OCI-LY7 (cell line): ENCODE data around the gene ARID5A. TPM values are rescaled to one million over a fixed set of nuclear protein-coding genes. Genes with fewer than 3 reads are reported as not detected.

ENCODE experiments used
- BruUV-seq: library from RNA; stranded (reverse); fragments of 400-500 nt; replicated peaks from 2 replicates; lab custom pipeline; 2021; lab: Mats Ljungman, UMichigan
- CTCF ChIA-PET: fragments of 300-600 bp; sonication (Branson Sonifier 250); formaldehyde crosslinking; loops from one replicate; lab custom pipeline; 2022; ENCODE audit warnings: antibody characterized with exemption; ENCODE audit not compliant: unreplicated experiment; lab: Charles Lee
- POLR2A ChIA-PET: fragments of 300-600 bp; sonication (Branson Sonifier 250); formaldehyde crosslinking; loops from one replicate; lab custom pipeline; 2022; ENCODE audit warnings: antibody characterized with exemption; lab: Charles Lee
- DNase-seq: peaks from one replicate; pipeline ENCODE4 v3.0.0-alpha.2; 2015; ENCODE audit warnings: low spot score
- H2AFZ ChIP-seq: fragments of 200-600 bp; sonication (generic), shearing (Covaris generic); 2 replicates; pipeline ENCODE4 v1.6.1; 2014; ENCODE audit warnings: mild to moderate bottlenecking, antibody characterized with exemption, low read length, moderate library complexity
- H3K27ac ChIP-seq: fragments of 200-600 bp; sonication (generic); 2 replicates; pipeline ENCODE4 v1.5.1; 2014; ENCODE audit warnings: mixed run types, low read depth, mild to moderate bottlenecking, moderate library complexity, low read length, inconsistent platforms; ENCODE audit not compliant: poor library complexity, severe bottlenecking
- H3K36me3 ChIP-seq: fragments of 200-600 bp; sonication (generic); 2 replicates; pipeline ENCODE4 v1.6.1; 2014; ENCODE audit warnings: mild to moderate bottlenecking, antibody characterized with exemption, low read length, moderate library complexity, mixed read lengths; ENCODE audit not compliant: insufficient read depth
- H3K4me1 ChIP-seq: fragments of 200-600 bp; sonication (generic); 2 replicates; pipeline ENCODE4 v1.5.1; 2014; ENCODE audit warnings: mild to moderate bottlenecking, low read length; ENCODE audit not compliant: insufficient read depth, poor library complexity, severe bottlenecking
- H3K4me2 ChIP-seq: fragments of 200-600 bp; sonication (generic); 2 replicates; pipeline ENCODE4 v1.6.1; 2014; ENCODE audit warnings: mild to moderate bottlenecking, low read length
- H3K4me3 ChIP-seq: fragments of 200-600 bp; sonication (generic); 2 replicates; pipeline ENCODE4 v1.5.1; 2014; ENCODE audit warnings: mild to moderate bottlenecking, low read depth, low read length; ENCODE audit not compliant: poor library complexity, severe bottlenecking
- H3K79me2 ChIP-seq: fragments of 200-600 bp; sonication (generic); 2 replicates; pipeline ENCODE4 v1.6.1; 2016; ENCODE audit warnings: low read depth, mild to moderate bottlenecking, low read length, moderate library complexity, mixed read lengths; ENCODE audit not compliant: insufficient read depth
- H3K9me2 ChIP-seq: fragments of 200-600 bp; sonication (generic); 2 replicates; pipeline ENCODE4 v1.6.1; 2016; ENCODE audit warnings: mild to moderate bottlenecking, low read length, mixed read lengths; ENCODE audit not compliant: insufficient read depth
- H3K9me3 ChIP-seq: fragments of 200-600 bp; sonication (generic); 2 replicates; pipeline ENCODE4 v1.6.1; 2014; ENCODE audit warnings: mild to moderate bottlenecking, mixed run types, low read length, mixed read lengths
- H4K20me1 ChIP-seq: fragments of 200-600 bp; sonication (generic); 2 replicates; pipeline ENCODE4 v1.6.1; 2014; ENCODE audit warnings: mild to moderate bottlenecking, antibody characterized with exemption, low read length, moderate library complexity, mixed read lengths; ENCODE audit not compliant: insufficient read depth
- CTCF ChIP-seq: fragments of 200-600 bp; sonication (generic); conservative IDR thresholded peaks from 2 replicates; pipeline ENCODE4 v1.5.1; 2014; ENCODE audit warnings: mild to moderate bottlenecking, antibody characterized with exemption, low read length, moderate library complexity, mixed read lengths
- EZH2phosphoT487 ChIP-seq: fragments of 200-600 bp; sonication (generic); IDR thresholded peaks from 2 replicates; pipeline ENCODE4 v1.6.1; 2018; ENCODE audit warnings: low read depth, borderline replicate concordance, mild to moderate bottlenecking, mixed run types, antibody characterized with exemption, low read length, moderate library complexity, mixed read lengths
- intact Hi-C: fragments of 100-400 bp; cut with micrococcal nuclease; formaldehyde crosslinking; loops from one replicate; pipeline ENCODE4 v1.10.0; 2022; ENCODE audit not compliant: unreplicated experiment
- total RNA-seq, 2 experiments: library from RNA; depleted of rRNA in 1 of 2; stranded (reverse); fragments of >200 nt in 1 of 2; shearing (Covaris generic) in 1 of 2; gene quantifications; 2 replicates each; pipeline ENCODE4 v1.2.3, GENCODE V29; 2014 to 2022

The ARID5A gene
- total RNA-seq, 2 experiments from 2014 or later = 4.4 to 6.0 TPM

GRCh38 chr2:96512341-96512740 lies 24.2 kb upstream of the ARID5A start:
- no peak overlapping the region for H3K4me2 ChIP-seq
- ChIA-PET POLR2A (interaction anchor here (0.5 to 0.7 kb wide), 2 partner anchors 24 to 172 kb away, joined by 3 to 4 read pairs; no protein-coding TSS in a partner anchor), CTCF (no interaction called here)
- TF ChIP-seq CTCF (no peak), EZH2phosphoT487 (no peak)
- H3K36me3 ChIP-seq = no peaks in the 10 kb centered on the region
- H3K79me2 ChIP-seq = no peaks in the 10 kb centered on the region
- intact Hi-C loops = no loop called here
- H4K20me1 ChIP-seq = no peaks in the 10 kb centered on the region
- no peak for DNase-seq
- no peak overlapping the region for H2AFZ ChIP-seq
- H3K9me3 ChIP-seq = peaks cover 7% of the 10 kb centered on the region; the same call in 1 of the 2 replicates
- no peak overlapping the region for H3K4me3 ChIP-seq
- no TSS peak for BruUV-seq
- H3K9me2 ChIP-seq = no peaks in the 10 kb centered on the region
- H3K27ac ChIP-seq = no peak overlapping the region
- H3K4me1 ChIP-seq = no peaks in the 10 kb centered on the region

- CTCF ChIA-PET = no interaction called here
- POLR2A ChIA-PET = no interaction called here
Observed at GRCh38 chr2:96514521-96514920, 22.0 kb upstream of the ARID5A start.

More at GRCh38 chr2:96514521-96514920, 22.0 kb upstream of the ARID5A start:
- no peaks in the 10 kb centered on the region for H4K20me1 ChIP-seq
- H3K36me3 ChIP-seq = no peaks in the 10 kb centered on the region
- no peaks in the 10 kb centered on the region for H3K79me2 ChIP-seq
- H3K27ac ChIP-seq = no peak overlapping the region
- no peak for DNase-seq
- TF ChIP-seq CTCF = no peak
- no peak for TF ChIP-seq EZH2phosphoT487
- no peak overlapping the region for H3K4me2 ChIP-seq
- H3K9me3 ChIP-seq = peaks cover 8% of the 10 kb centered on the region; the same call in 1 of the 2 replicates
- intact Hi-C loops = no loop called here
- no peaks in the 10 kb centered on the region for H3K4me1 ChIP-seq
- BruUV-seq = no TSS peak
- H3K4me3 ChIP-seq = no peak overlapping the region
- H3K9me2 ChIP-seq = no peaks in the 10 kb centered on the region
- H2AFZ ChIP-seq = no peak overlapping the region
